ENCODE measurements around the gene CARD11. TPM values are rescaled to one million over a fixed set of nuclear protein-coding genes. Genes with fewer than 3 reads are reported as not detected.

CARD11 gene
- total and polyA plus RNA-seq, 2 of the 13 experiments (the other 11 are each of a cell fraction or from before 2014, with no cell fraction given) = 0.04 TPM; not detected in 1

- no peak for TF ChIP-seq SNAI1 (CRISPR knock-in tag; IDR thresholded peaks at IDR 0.05; ENCODE audit: borderline replicate concordance)
Measured at GRCh38 chr7:2972835-2973161, 70.9 kb downstream of the CARD11 start (continued).

GRCh38 chr7:2971914-2972834, 71.5 kb downstream of the CARD11 start:
- TF ChIP-seq MEIS1 (CRISPR knock-in tag; IDR thresholded peaks at IDR 0.05; ENCODE audit: borderline replicate concordance) (no peak), ATF5 (CRISPR knock-in tag; IDR thresholded peaks at IDR 0.05; ENCODE audit: low read depth) (no peak), ZNF362 (CRISPR knock-in tag; IDR thresholded peaks at IDR 0.05; ENCODE audit: borderline replicate concordance) (no peak), ZBTB21 (CRISPR knock-in tag; IDR thresholded peaks at IDR 0.05) (no peak), ZNF768 (CRISPR knock-in tag; IDR thresholded peaks at IDR 0.05) (peak; percentile 50; the same call in 1 of the 2 replicates), ARID2 (CRISPR knock-in tag; IDR thresholded peaks at IDR 0.05; ENCODE audit: borderline replicate concordance) (no peak), REL (CRISPR knock-in tag; conservative IDR thresholded peaks at IDR 0.05) (no peak)
- CTCF ChIA-PET (ENCODE audit: low intra/inter-chr PET ratio, low total read pairs) = no interaction called here
- H3K4me2 ChIP-seq (ENCODE audit: low read depth, low read length) = no peak overlapping the region
- no peaks in the 10 kb centered on the region for H4K20me1 ChIP-seq (ENCODE audit: insufficient read depth, low read length)
- H3K36me3 ChIP-seq (replicated peaks in 1 of 2; ENCODE audit: control insufficient read depth in 1 of 2, insufficient read depth in 2 of 2, low read length in 2 of 2) = no peaks in the 10 kb centered on the region
- DNase-seq (ENCODE audit: low spot score) = no peak
- H3K4me3 ChIP-seq (replicated peaks in 1 of 3; ENCODE audit: insufficient read depth in 1 of 3, low read depth in 2 of 3, low read length in 3 of 3) = no peak overlapping the region
- H3K9ac ChIP-seq (ENCODE audit: insufficient read depth, low read depth, low read length) = no peak overlapping the region
- H3K9me3 ChIP-seq (ENCODE audit: low read length) = no peaks in the 10 kb centered on the region
- H3K27ac ChIP-seq (ENCODE audit: extremely low read length, insufficient read depth, low read length) = no peak overlapping the region
- in situ Hi-C loops (cut with HindIII; ENCODE audit: extremely low pct_ligation_motif_present, low pct_unique_long_range_greater_than_20kb) (no loop called here), intact Hi-C loops (cut with micrococcal nuclease; ENCODE audit: unreplicated experiment) (no loop called here)
- ATAC-seq = no peak
- H3K79me2 ChIP-seq (ENCODE audit: insufficient read depth, low read length) = no peaks in the 10 kb centered on the region
- no peak for FAIRE-seq
- POLR2A ChIA-PET = no interaction called here
- no peaks in the 10 kb centered on the region for H3K4me1 ChIP-seq (ENCODE audit: insufficient read depth, low read length)
- 26% methylated on average over 7 of the region's 7 CpGs for WGBS (ENCODE audit: low lambda C conversion rate)
- no peak overlapping the region for H2AFZ ChIP-seq (ENCODE audit: low read length)
- H3K27me3 ChIP-seq (ENCODE audit: control insufficient read depth in 1 of 2, insufficient read depth in 2 of 2, low read length in 2 of 2) = peaks cover 0 to 4% of the 10 kb centered on the region in 2 experiments; a peak in 1 of 5 replicates
- no TSS peak for BruUV-seq (replicated peaks)
